GM12878 (cell line): ENCODE measurements around the gene DCC. TPM values are rescaled to one million over a fixed set of nuclear protein-coding genes. Genes with fewer than 3 reads are reported as not detected.

Experiments
- ATAC-seq: fragments of 200-7000 bp; cut with Tn5 transposase; 3 replicates; pipeline ENCODE4 v1.9.1; 2020; ENCODE audit warnings: mild to moderate bottlenecking, moderate library complexity
- BruUV-seq: library from RNA; stranded (reverse); fragments of 400-500 nt; replicated peaks from 2 replicates; lab custom pipeline; 2021; lab: Mats Ljungman, UMichigan
- CTCF ChIA-PET: fragments of 300-600 bp; sonication (Branson Sonifier 250); formaldehyde crosslinking; extraction: SDS; loops from one replicate; lab custom pipeline; 2021; ENCODE audit warnings: inconsistent platforms; lab: Yijun Ruan, JAX
- POLR2A ChIA-PET: fragments of 350-600 bp; formaldehyde crosslinking; extraction: SDS; loops from one replicate; lab custom pipeline; 2021; ENCODE audit warnings: inconsistent platforms; lab: Charles Lee
- RAD21 ChIA-PET: fragments of 300-600 bp; sonication (Branson Sonifier 250); formaldehyde crosslinking; loops from one replicate; lab custom pipeline; 2023; ENCODE audit warnings: antibody characterized with exemption; ENCODE audit not compliant: unreplicated experiment; lab: Charles Lee
- SMC1A ChIA-PET: fragments of 300-600 bp; sonication (Branson Sonifier 250); formaldehyde crosslinking; loops from one replicate; lab custom pipeline; 2023; ENCODE audit not compliant: unreplicated experiment, uncharacterized antibody; lab: Charles Lee
- DNase-seq: peaks from one replicate; pipeline ENCODE4 v3.0.0-alpha.2; 2011; ENCODE audit warnings: low read depth, low spot score
- FAIRE-seq: peaks from 3 replicates; lab custom pipeline; 2011; peaks lifted over from hg19 to GRCh38; lab: Jason Lieb, UNC
- H2AFZ ChIP-seq: 2 replicates; pipeline ENCODE4 v1.6.0; 2011; ENCODE audit warnings: low read depth, low read length, control low read depth; ENCODE audit not compliant: control insufficient read depth
- H3K27ac ChIP-seq: 2 replicates; pipeline ENCODE4 v1.5.1; 2011; ENCODE audit warnings: control low read depth; ENCODE audit not compliant: control insufficient read depth, insufficient read depth
- H3K27me3 ChIP-seq, 2 experiments: replicated peaks in 1 of 2; 2 replicates each; pipeline versions ENCODE4 v1.6.0 to v1.6.1; 2011; ENCODE audit warnings: low read length in 1 of 2; ENCODE audit not compliant: control insufficient read depth in 2 of 2, insufficient read depth in 2 of 2
- H3K36me3 ChIP-seq, 2 experiments: 2 replicates each; pipeline ENCODE4 v1.5.1; 2011; ENCODE audit warnings: low read length in 1 of 2; ENCODE audit not compliant: control insufficient read depth in 2 of 2, insufficient read depth in 2 of 2
- H3K4me1 ChIP-seq: 2 replicates; pipeline ENCODE4 v1.6.1; 2011; ENCODE audit warnings: mild to moderate bottlenecking, low read length, moderate library complexity, mixed read lengths; ENCODE audit not compliant: control insufficient read depth, insufficient read depth
- H3K4me2 ChIP-seq: 2 replicates; pipeline ENCODE4 v1.6.0; 2011; ENCODE audit warnings: control low read depth; ENCODE audit not compliant: control insufficient read depth, insufficient read depth
- H3K4me3 ChIP-seq: fragments of 200-600 bp; sonication (generic); 2 replicates; pipeline ENCODE4 v1.5.1; 2016
- H3K79me2 ChIP-seq: 2 replicates; pipeline ENCODE4 v1.6.0; 2011; ENCODE audit warnings: low read length; ENCODE audit not compliant: control insufficient read depth, insufficient read depth
- H3K9ac ChIP-seq: 2 replicates; pipeline ENCODE4 v1.8.0; 2011; ENCODE audit warnings: low read length, control low read depth, mixed read lengths; ENCODE audit not compliant: control insufficient read depth, insufficient read depth
- H3K9me3 ChIP-seq: replicated peaks from 3 replicates; pipeline ENCODE4 v1.5.1; 2011; ENCODE audit warnings: mild to moderate bottlenecking, low read length; ENCODE audit not compliant: control insufficient read depth, insufficient read depth
- H4K20me1 ChIP-seq: 2 replicates; pipeline ENCODE4 v1.6.0; 2011; ENCODE audit not compliant: control insufficient read depth, insufficient read depth
- ASH2L ChIP-seq: fragments of 300-600, 200-600 bp; sonication (generic); IDR thresholded peaks from 2 replicates; pipeline ENCODE4 v1.6.1; 2017; ENCODE audit warnings: low read depth, mild to moderate bottlenecking, borderline replicate concordance
- ATF7 ChIP-seq: fragments of 450-650 bp; IDR thresholded peaks from 2 replicates; pipeline ENCODE4 v1.6.1; 2016; ENCODE audit warnings: low read depth, mild to moderate bottlenecking
- EZH2 ChIP-seq: IDR thresholded peaks from 2 replicates; pipeline ENCODE4 v1.6.1; 2012; ENCODE audit warnings: low read depth, mild to moderate bottlenecking, control low read depth, inconsistent platforms, low read length, borderline replicate concordance; ENCODE audit not compliant: control insufficient read depth
- GATAD2B ChIP-seq: fragments of 450-650 bp; conservative IDR thresholded peaks from 2 replicates; pipeline ENCODE4 v1.6.1; 2017; ENCODE audit warnings: low read depth, mild to moderate bottlenecking, moderate library complexity
- HDAC2 ChIP-seq: fragments of 200-600 bp; sonication (generic); IDR thresholded peaks from 2 replicates; pipeline ENCODE4 v1.6.1; 2017
- PRDM15 ChIP-seq: fragments of 450-650 bp; formaldehyde crosslinking; IDR thresholded peaks from 2 replicates; pipeline ENCODE4 v1.4.0; 2020; ENCODE audit warnings: mild to moderate bottlenecking, moderate library complexity
- RAD51 ChIP-seq: fragments of 450-650 bp; IDR thresholded peaks from 2 replicates; pipeline ENCODE4 v1.6.1; 2016; ENCODE audit warnings: moderate library complexity, mild to moderate bottlenecking, inconsistent platforms
- RB1 ChIP-seq: fragments of 450-650 bp; formaldehyde crosslinking; IDR thresholded peaks from 2 replicates; pipeline ENCODE4 v1.6.1; 2017; ENCODE audit warnings: mild to moderate bottlenecking, borderline replicate concordance
- RFX5 ChIP-seq: IDR thresholded peaks from 2 replicates; pipeline ENCODE4 v1.6.1; 2011; ENCODE audit warnings: low read depth, low read length, improper control_type of control experiment
- ZNF207 ChIP-seq: fragments of 450-650 bp; IDR thresholded peaks from 2 replicates; pipeline ENCODE4 v1.6.1; 2014; ENCODE audit warnings: antibody characterized with exemption, mild to moderate bottlenecking, borderline replicate concordance
- ZNF622 ChIP-seq: fragments of 450-650 bp; IDR thresholded peaks from 2 replicates; pipeline ENCODE4 v1.6.1; 2017; ENCODE audit warnings: mild to moderate bottlenecking, inconsistent platforms
- WGBS: methylation state at CpG from one replicate; pipeline ENCODE4 v1.1.6; 2016; ENCODE audit warnings: low lambda C conversion rate; ENCODE audit not compliant: insufficient replicate concordance, insufficient coverage; ENCODE audit errors: missing lambda C conversion rate; 5-methylcytosine and 5-hydroxymethylcytosine counted together
- in situ Hi-C: fragments of 300-500 bp; cut with MboI; formaldehyde crosslinking; loops from 9 replicates; pipeline ENCODE4 v1.14.3; 2018; ENCODE audit warnings: mixed read lengths
- intact Hi-C: fragments of 100-400 bp; cut with micrococcal nuclease; formaldehyde crosslinking; loops from one replicate; pipeline ENCODE4 v1.14.2; 2022; ENCODE audit not compliant: unreplicated experiment
- polyA plus RNA-seq, 11 experiments: library from polyadenylated mRNA; depleted of rRNA in 4 of 11; unstranded in 6 of 11; stranded (reverse) in 5 of 11; fragments of >200 nt; fragmentation: Nextera tagmentation in 4 of 11; fragmentation: Illumina TruSeq in 1 of 11; extraction: Ambion mirVana in 4 of 11; extraction: Trizol in 1 of 11; gene quantifications; 1 replicate in 1 of 11; 2 replicates in 10 of 11; pipeline versions ENCODE4 v1.2.1 to v1.2.3, GENCODE V29; 2011 to 2016; ENCODE audit warnings: inconsistent platforms in 2 of 11, missing spikeins in 2 of 11, low read depth in 1 of 11
- total RNA-seq, 4 experiments: library from RNA; depleted of rRNA in 3 of 4; stranded (reverse); fragments of >200 nt in 3 of 4; fragmentation: Illumina TruSeq in 1 of 4; extraction: Trizol in 1 of 4; gene quantifications; 2 replicates each; pipeline versions ENCODE4 v1.2.1 to v1.2.3, GENCODE V29; 2013 to 2021
- TF ChIP-seq, protein P1 (sequence below): fragments of 450-650 bp; IDR thresholded peaks from 2 replicates; pipeline ENCODE4 v1.6.1; 2017; ENCODE audit warnings: borderline replicate concordance
- TF ChIP-seq, protein P2 (sequence below): IDR thresholded peaks from 2 replicates; pipeline ENCODE4 v1.6.1; 2011; ENCODE audit warnings: mild to moderate bottlenecking, low read depth, low read length, moderate library complexity; ENCODE audit not compliant: insufficient replicate concordance
- TF ChIP-seq, protein P3 (sequence below): fragments of 450-650 bp; IDR thresholded peaks from 2 replicates; pipeline ENCODE4 v1.6.1; 2017; ENCODE audit warnings: mild to moderate bottlenecking, low read depth, inconsistent platforms; ENCODE audit not compliant: poor library complexity, severe bottlenecking

The DCC gene
- total and polyA plus RNA-seq, 10 of the 15 experiments (the other 5 are each of a cell fraction or from before 2014, with no cell fraction given), result 0.01 TPM; not detected in 9

GRCh38 chr18:52615321-52615720, 275.3 kb downstream of the DCC start:
- H3K36me3 ChIP-seq, result no peaks in the 10 kb centered on the region
- DNase-seq (no peak), FAIRE-seq (no peak), ATAC-seq (no peak)
- no peak overlapping the region for H2AFZ ChIP-seq
- H4K20me1 ChIP-seq, result no peaks in the 10 kb centered on the region
- CTCF ChIA-PET, result no interaction called here
- H3K4me3 ChIP-seq, result no peak overlapping the region
- no peak overlapping the region for H3K4me2 ChIP-seq
- in situ Hi-C loops, result no loop called here
- 26% methylated on average over 2 of the region's 2 CpGs for WGBS
- no peaks in the 10 kb centered on the region for H3K9me3 ChIP-seq
- TF ChIP-seq ZNF622 (no peak), RFX5 (no peak), RAD51 (no peak), ASH2L (no peak), ATF7 (no peak), ZNF207 (no peak), GATAD2B (no peak), RB1 (no peak), EZH2 (no peak), HDAC2 (no peak), PRDM15 (no peak)
- TF ChIP-seq, protein P1, sequence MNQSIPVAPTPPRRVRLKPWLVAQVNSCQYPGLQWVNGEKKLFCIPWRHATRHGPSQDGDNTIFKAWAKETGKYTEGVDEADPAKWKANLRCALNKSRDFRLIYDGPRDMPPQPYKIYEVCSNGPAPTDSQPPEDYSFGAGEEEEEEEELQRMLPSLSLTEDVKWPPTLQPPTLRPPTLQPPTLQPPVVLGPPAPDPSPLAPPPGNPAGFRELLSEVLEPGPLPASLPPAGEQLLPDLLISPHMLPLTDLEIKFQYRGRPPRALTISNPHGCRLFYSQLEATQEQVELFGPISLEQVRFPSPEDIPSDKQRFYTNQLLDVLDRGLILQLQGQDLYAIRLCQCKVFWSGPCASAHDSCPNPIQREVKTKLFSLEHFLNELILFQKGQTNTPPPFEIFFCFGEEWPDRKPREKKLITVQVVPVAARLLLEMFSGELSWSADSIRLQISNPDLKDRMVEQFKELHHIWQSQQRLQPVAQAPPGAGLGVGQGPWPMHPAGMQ, result no peak
- TF ChIP-seq, protein P2, sequence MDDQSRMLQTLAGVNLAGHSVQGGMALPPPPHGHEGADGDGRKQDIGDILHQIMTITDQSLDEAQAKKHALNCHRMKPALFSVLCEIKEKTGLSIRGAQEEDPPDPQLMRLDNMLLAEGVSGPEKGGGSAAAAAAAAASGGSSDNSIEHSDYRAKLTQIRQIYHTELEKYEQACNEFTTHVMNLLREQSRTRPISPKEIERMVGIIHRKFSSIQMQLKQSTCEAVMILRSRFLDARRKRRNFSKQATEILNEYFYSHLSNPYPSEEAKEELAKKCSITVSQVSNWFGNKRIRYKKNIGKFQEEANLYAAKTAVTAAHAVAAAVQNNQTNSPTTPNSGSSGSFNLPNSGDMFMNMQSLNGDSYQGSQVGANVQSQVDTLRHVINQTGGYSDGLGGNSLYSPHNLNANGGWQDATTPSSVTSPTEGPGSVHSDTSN, result no peak
- TF ChIP-seq, protein P3, sequence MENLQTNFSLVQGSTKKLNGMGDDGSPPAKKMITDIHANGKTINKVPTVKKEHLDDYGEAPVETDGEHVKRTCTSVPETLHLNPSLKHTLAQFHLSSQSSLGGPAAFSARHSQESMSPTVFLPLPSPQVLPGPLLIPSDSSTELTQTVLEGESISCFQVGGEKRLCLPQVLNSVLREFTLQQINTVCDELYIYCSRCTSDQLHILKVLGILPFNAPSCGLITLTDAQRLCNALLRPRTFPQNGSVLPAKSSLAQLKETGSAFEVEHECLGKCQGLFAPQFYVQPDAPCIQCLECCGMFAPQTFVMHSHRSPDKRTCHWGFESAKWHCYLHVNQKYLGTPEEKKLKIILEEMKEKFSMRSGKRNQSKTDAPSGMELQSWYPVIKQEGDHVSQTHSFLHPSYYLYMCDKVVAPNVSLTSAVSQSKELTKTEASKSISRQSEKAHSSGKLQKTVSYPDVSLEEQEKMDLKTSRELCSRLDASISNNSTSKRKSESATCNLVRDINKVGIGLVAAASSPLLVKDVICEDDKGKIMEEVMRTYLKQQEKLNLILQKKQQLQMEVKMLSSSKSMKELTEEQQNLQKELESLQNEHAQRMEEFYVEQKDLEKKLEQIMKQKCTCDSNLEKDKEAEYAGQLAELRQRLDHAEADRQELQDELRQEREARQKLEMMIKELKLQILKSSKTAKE, result no peak
- TF ChIP-seq, all 136 proteins: peak for 0
- Histone ChIP-seq H3K9ac (no peak overlapping the region), H3K79me2 (no peaks in the 10 kb centered on the region), H3K4me1 (no peaks in the 10 kb centered on the region), H3K27me3 (no peaks in the 10 kb centered on the region), H3K27ac (no peak overlapping the region)
- POLR2A ChIA-PET, result no interaction called here
- no TSS peak for BruUV-seq
- intact Hi-C loops, result no loop called here
- RAD21 ChIA-PET, result interaction anchor here (0.5 kb wide), 1 partner anchor 1003 kb away, joined by 3 read pairs; no protein-coding TSS in a partner anchor
- SMC1A ChIA-PET, result no interaction called here
